Vagina (tissue), 2 donors: ENCODE data around the gene KIAA0232. TPM values are rescaled to one million over a fixed set of nuclear protein-coding genes. Genes with fewer than 3 reads are reported as not detected.

Source experiments
- DNase-seq, 2 donors: peaks; one replicate each; pipeline ENCODE4 v3.0.0-alpha.2; 2017; ENCODE audit errors: extremely low spot score in 2 of 2
- H3K27ac ChIP-seq: fragments of 200-600 bp; sonication (generic); one replicate; pipeline ENCODE4 v1.5.1; 2019
- H3K27me3 ChIP-seq: fragments of 200-600 bp; sonication (generic); one replicate; pipeline ENCODE4 v1.5.1; 2019
- H3K36me3 ChIP-seq, 2 donors: fragments of 200-600 bp; sonication (generic); one replicate each; pipeline ENCODE4 v1.5.1; 2017 to 2019
- H3K4me1 ChIP-seq: fragments of 200-600 bp; sonication (generic); one replicate; pipeline ENCODE4 v1.5.1; 2019
- H3K4me3 ChIP-seq, 2 donors: fragments of 200-600 bp; sonication (generic); 1 replicate in 1 of 2; 2 replicates in 1 of 2; pipeline ENCODE4 v1.5.1; 2016 to 2019
- H3K9me3 ChIP-seq: fragments of 200-600 bp; sonication (generic); one replicate; pipeline ENCODE4 v1.5.1; 2019
- POLR2A ChIP-seq, 2 donors: fragments of 450-650 bp; IDR thresholded peaks; one replicate each; pipeline ENCODE4 v1.6.1; 2017; ENCODE audit warnings: antibody characterized with exemption in 2 of 2, mild to moderate bottlenecking in 2 of 2, moderate library complexity in 2 of 2
- POLR2AphosphoS5 ChIP-seq, 2 donors: sonication (generic); formaldehyde crosslinking; IDR thresholded peaks; one replicate each; pipeline ENCODE4 v1.9.0; 2017; ENCODE audit warnings: antibody characterized with exemption in 2 of 2, mild to moderate bottlenecking in 2 of 2, low read depth in 1 of 2; ENCODE audit not compliant: insufficient read depth in 1 of 2
- intact Hi-C: fragments of 100-400 bp; cut with DNase I; formaldehyde crosslinking; loops from one replicate; pipeline ENCODE4 v1.15.1; 2023
- total RNA-seq: library from RNA; depleted of rRNA; stranded (reverse); fragments of >200 nt; gene quantifications from one replicate; pipeline ENCODE4 v1.2.3, GENCODE V29; 2016
- TF ChIP-seq, protein P1 (sequence below), 3 experiments: fragments of 450-650 bp in 2 of 3; fragments of 200-600 bp in 1 of 3; sonication (generic) in 1 of 3; IDR thresholded peaks; one replicate each; pipeline ENCODE4 v1.5.1; 2017 to 2019; ENCODE audit warnings: antibody characterized with exemption in 3 of 3, mild to moderate bottlenecking in 2 of 3, moderate library complexity in 2 of 3

KIAA0232 gene
- total RNA-seq, 1 donor from 2014 or later: 29.0 TPM

DNA sequence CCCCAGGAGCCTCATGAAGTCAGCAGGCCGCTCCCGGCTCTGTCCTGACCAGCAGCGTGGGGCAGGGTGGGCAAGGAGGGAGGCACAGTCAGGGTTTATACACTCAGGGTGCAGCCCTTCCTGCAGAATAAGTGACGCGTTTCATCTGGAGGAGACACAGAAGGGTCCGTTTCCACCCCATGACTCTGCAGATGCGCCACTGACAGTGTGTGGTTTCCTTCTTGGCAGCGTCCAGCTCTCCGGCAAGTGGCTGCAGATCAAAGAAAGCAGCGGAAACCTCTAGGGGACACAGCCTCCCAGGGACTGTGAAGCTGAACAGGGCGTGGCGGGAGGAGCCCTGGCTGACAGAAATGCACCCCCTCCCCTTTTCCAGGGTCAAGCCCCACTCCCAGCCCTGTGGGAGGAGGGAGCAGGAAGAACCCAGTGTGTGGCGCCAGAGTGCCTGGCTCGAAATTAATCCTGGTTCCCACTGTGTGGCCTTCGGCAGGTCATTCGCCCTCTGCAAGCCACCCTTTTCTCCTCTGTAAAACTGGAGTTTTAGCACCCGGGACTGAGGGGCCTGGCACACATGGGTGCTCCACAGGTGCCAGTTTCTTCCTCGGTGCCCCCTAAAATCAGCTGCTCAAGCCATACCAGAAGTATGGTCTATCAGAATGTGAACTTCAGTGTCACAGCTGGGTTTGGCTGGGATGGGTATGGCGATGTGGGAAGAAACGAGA, 109.8 kb downstream of the KIAA0232 start:
- Histone ChIP-seq H3K4me1 (peaks cover 17% of the 10 kb centered on the region), H3K27ac (peak overlapping the region; percentile 4), H3K4me3 (peak overlapping the region in 1 of 2 donors; percentile 27), H3K36me3 (no peaks in the 10 kb centered on the region), H3K9me3 (no peaks in the 10 kb centered on the region), H3K27me3 (no peaks in the 10 kb centered on the region)
- no peak for DNase-seq
- intact Hi-C loops: no loop called here
- TF ChIP-seq POLR2A (IDR thresholded peaks at IDR 0.05) (no peak), POLR2AphosphoS5 (IDR thresholded peaks at IDR 0.05; ENCODE audit: insufficient read depth in 1 of 2, low read depth in 1 of 2) (no peak)
- TF ChIP-seq, protein P1, sequence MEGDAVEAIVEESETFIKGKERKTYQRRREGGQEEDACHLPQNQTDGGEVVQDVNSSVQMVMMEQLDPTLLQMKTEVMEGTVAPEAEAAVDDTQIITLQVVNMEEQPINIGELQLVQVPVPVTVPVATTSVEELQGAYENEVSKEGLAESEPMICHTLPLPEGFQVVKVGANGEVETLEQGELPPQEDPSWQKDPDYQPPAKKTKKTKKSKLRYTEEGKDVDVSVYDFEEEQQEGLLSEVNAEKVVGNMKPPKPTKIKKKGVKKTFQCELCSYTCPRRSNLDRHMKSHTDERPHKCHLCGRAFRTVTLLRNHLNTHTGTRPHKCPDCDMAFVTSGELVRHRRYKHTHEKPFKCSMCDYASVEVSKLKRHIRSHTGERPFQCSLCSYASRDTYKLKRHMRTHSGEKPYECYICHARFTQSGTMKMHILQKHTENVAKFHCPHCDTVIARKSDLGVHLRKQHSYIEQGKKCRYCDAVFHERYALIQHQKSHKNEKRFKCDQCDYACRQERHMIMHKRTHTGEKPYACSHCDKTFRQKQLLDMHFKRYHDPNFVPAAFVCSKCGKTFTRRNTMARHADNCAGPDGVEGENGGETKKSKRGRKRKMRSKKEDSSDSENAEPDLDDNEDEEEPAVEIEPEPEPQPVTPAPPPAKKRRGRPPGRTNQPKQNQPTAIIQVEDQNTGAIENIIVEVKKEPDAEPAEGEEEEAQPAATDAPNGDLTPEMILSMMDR (IDR thresholded peaks at IDR 0.05): peak in 1 of 3 experiments; percentile 8

DNA sequence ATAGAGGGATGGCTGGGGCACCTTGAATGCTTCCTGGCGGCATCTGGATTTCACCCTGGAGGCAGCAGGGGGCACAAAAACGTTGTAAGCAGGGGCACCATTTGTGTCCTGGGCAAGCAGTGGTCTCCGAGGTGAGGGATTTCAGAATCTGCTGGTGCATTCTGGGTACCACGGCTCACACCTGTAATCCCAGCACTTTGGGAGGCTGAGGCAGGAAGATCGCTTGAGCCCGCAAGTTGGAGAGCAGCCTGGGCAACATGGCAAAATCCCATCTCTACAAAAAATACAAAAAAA, 110.3 kb downstream of the KIAA0232 start:
- no peak overlapping the region for H3K27ac ChIP-seq
- no peaks in the 10 kb centered on the region for H3K9me3 ChIP-seq
- no peaks in the 10 kb centered on the region for H3K36me3 ChIP-seq
- H3K27me3 ChIP-seq: no peaks in the 10 kb centered on the region
- no peak for DNase-seq
- no peak overlapping the region for H3K4me3 ChIP-seq
- TF ChIP-seq, protein P1 (IDR thresholded peaks at IDR 0.05): no peak
- TF ChIP-seq POLR2AphosphoS5 (IDR thresholded peaks at IDR 0.05; ENCODE audit: insufficient read depth in 1 of 2, low read depth in 1 of 2): no peak
- TF ChIP-seq POLR2A (IDR thresholded peaks at IDR 0.05): no peak
- intact Hi-C loops: no loop called here
- peaks cover 17% of the 10 kb centered on the region for H3K4me1 ChIP-seq

DNA sequence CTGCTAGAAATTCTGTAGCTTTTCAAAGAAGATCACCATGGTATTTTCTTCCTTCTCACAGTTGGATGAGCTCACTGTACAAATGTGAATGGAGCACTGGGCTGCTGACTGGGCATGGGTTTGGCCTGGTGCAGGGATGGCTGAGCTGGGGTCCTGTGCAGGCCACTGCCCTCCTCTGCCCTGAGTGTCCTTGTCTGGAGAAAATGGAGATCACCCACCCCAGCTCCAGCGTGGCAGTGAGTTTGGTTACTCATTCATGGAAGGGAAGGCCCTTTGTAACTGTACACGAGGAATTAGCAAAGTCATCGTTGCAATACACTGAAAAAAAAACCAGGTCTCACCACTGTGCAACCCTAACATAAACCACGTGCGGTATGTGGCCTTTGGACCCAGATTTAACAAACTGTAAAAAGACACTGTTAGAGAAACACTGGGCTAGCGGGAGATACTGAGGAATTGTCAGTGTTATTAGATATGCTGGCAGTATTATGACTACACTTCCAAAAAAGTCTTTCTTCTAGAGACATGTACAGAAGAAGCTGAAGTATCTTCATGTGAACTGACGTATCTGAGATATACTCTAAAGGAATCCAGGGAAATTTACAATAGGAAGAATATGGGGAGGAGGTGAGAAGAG, 111.0 kb downstream of the KIAA0232 start:
- intact Hi-C loops: no loop called here
- no peaks in the 10 kb centered on the region for H3K9me3 ChIP-seq
- H3K4me3 ChIP-seq: no peak overlapping the region
- no peak for DNase-seq
- H3K4me1 ChIP-seq: peaks cover 17% of the 10 kb centered on the region
- no peaks in the 10 kb centered on the region for H3K27me3 ChIP-seq
- TF ChIP-seq, protein P1 (IDR thresholded peaks at IDR 0.05): no peak
- no peak for TF ChIP-seq POLR2AphosphoS5 (IDR thresholded peaks at IDR 0.05; ENCODE audit: insufficient read depth in 1 of 2, low read depth in 1 of 2)
- no peak for TF ChIP-seq POLR2A (IDR thresholded peaks at IDR 0.05)
- H3K27ac ChIP-seq: no peak overlapping the region
- H3K36me3 ChIP-seq: no peaks in the 10 kb centered on the region

DNA sequence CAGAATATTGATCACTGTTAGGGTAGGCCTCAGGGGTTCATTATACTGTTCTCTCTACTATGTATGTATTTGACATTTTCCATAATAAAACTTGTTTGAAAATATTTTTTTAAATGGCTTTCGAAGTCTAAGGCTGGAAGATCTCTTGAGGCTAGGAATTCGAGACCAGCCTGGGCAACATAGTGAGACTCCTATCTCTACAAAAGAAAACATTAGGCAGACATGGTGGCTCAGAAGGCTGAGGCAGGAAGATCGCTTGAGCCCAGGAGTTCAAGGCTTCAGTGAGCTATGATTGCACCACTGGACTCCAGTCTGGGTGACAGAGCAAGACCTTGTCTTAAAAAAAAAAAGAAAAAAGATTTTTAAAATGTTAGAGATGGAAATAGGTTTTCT, 111.6 kb downstream of the KIAA0232 start:
- no peak for DNase-seq
- H3K9me3 ChIP-seq: no peaks in the 10 kb centered on the region
- intact Hi-C loops: no loop called here
- H3K27me3 ChIP-seq: no peaks in the 10 kb centered on the region
- no peak overlapping the region for H3K27ac ChIP-seq
- TF ChIP-seq POLR2A (IDR thresholded peaks at IDR 0.05) (no peak), POLR2AphosphoS5 (IDR thresholded peaks at IDR 0.05; ENCODE audit: insufficient read depth in 1 of 2, low read depth in 1 of 2) (no peak)
- TF ChIP-seq, protein P1 (IDR thresholded peaks at IDR 0.05): no peak
- no peak overlapping the region for H3K4me3 ChIP-seq
- H3K36me3 ChIP-seq: no peaks in the 10 kb centered on the region
- H3K4me1 ChIP-seq: peaks cover 17% of the 10 kb centered on the region
